NB4 (cell line): ENCODE measurements around the gene NHSL1.

Source experiments
- DNase-seq: peaks from one replicate; pipeline ENCODE4 v3.0.0; 2010; ENCODE audit warnings: low read depth
- H3K4me3 ChIP-seq: one replicate; pipeline ENCODE4 v1.5.1; 2011; ENCODE audit warnings: mild to moderate bottlenecking, low read depth, low read length, moderate library complexity
- MYC ChIP-seq: IDR thresholded peaks from 2 replicates; pipeline ENCODE4 v1.6.1; 2011; ENCODE audit warnings: low read depth, low read length
- POLR2A ChIP-seq: IDR thresholded peaks from 2 replicates; pipeline ENCODE4 v1.6.1; 2011; ENCODE audit warnings: mild to moderate bottlenecking; ENCODE audit not compliant: insufficient read length; ENCODE audit errors: extremely low read depth
- TF ChIP-seq, protein P1 (sequence below): IDR thresholded peaks from 2 replicates; pipeline ENCODE4 v1.6.1; 2011; ENCODE audit warnings: low read depth, low read length
- TF ChIP-seq, protein P2 (sequence below): IDR thresholded peaks from one replicate; pipeline ENCODE4 v1.5.1; 2012; ENCODE audit warnings: low read depth, low read length

NHSL1 gene

DNA sequence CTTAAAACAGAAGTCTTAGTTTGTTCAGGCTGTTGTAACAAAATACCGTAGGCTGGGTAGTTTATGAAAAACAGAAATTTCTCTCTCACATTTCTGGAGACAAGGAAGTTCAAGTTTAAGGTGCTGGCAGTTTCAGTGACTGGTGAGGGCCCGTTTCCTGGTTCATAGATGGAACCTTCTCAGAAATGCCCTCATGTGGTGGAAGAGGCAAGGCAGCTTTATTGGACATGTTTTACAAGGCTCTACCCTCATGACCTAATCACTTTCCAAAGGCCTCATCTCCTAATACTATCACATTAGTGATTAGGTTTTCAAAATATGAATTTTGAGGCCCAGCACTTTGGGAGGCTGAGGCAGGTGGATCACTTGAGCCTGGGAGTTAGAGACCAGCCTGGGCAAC lies 92.9 kb downstream of the NHSL1 start:
- DNase-seq: peak; percentile 44
- H3K4me3 ChIP-seq: no peak overlapping the region
- TF ChIP-seq, protein P1, sequence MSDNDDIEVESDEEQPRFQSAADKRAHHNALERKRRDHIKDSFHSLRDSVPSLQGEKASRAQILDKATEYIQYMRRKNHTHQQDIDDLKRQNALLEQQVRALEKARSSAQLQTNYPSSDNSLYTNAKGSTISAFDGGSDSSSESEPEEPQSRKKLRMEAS: no peak
- TF ChIP-seq, protein P2, sequence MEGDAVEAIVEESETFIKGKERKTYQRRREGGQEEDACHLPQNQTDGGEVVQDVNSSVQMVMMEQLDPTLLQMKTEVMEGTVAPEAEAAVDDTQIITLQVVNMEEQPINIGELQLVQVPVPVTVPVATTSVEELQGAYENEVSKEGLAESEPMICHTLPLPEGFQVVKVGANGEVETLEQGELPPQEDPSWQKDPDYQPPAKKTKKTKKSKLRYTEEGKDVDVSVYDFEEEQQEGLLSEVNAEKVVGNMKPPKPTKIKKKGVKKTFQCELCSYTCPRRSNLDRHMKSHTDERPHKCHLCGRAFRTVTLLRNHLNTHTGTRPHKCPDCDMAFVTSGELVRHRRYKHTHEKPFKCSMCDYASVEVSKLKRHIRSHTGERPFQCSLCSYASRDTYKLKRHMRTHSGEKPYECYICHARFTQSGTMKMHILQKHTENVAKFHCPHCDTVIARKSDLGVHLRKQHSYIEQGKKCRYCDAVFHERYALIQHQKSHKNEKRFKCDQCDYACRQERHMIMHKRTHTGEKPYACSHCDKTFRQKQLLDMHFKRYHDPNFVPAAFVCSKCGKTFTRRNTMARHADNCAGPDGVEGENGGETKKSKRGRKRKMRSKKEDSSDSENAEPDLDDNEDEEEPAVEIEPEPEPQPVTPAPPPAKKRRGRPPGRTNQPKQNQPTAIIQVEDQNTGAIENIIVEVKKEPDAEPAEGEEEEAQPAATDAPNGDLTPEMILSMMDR: no peak
- TF ChIP-seq MYC (no peak), POLR2A (no peak)

DNA sequence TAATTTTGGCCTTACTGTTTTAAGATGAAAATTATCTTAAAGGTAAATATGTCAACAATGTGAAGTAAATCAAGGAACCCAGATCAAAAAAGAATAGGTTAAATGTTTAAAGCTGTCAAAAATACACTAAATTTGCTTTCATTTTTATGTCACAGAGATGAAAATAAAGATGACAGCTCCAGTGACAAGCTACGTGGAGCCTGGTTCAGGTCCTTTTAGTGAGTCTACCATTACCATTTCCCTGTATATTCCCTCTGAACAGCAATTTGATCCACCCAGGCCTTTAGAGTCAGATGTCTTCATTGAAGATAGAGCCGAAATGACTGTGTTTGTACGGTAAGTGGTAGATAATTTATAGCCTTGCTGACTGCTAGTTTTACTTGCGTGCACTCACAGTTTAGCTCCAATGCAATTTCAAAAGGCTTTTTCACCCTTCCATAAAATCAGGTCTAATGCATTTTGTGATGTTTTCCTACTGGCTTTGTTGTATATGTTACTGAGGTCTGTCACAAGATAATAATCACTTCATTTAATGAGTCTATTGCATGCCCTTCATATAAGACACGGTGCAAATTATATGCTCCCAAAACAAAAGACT lies 93.4 kb downstream of the NHSL1 start:
- peak overlapping the region; percentile 18 for H3K4me3 ChIP-seq
- no peak for DNase-seq
- no peak for TF ChIP-seq MYC
- TF ChIP-seq, protein P1: no peak
- TF ChIP-seq, protein P2: no peak
- TF ChIP-seq POLR2A: no peak

DNA sequence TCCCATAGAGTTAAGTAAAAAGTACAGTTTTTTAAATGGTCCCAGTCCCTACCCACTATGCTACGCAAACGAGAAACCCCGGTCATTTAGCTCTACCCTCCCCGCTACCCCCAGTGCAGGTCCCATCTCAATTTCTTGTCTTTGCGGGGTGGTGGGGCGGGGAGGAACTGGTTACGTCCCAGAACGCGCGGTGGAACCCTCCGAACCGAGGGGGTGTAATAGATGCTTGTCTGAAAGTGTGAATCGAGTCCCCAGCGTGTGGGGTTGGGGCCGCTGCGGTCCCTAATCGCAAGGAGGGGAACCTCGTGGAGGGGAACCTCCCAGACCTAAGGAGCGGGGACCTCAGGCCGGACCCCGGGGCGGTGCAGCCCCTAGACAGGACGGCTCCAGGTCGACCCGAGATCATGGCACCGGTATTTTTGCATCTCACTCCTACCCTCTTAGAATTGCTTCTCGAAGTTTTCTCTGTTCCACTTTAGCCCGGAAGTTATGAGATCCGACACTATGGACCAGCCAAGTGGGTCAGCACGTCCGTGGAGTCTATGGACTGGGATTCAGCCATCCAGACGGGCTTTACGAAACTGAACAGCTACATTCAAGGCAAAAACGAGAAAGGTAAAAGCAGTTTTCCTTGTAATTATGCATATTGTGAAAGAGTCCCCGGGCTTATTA lies 94.5 kb downstream of the NHSL1 start:
- peak overlapping the region; percentile 69 for H3K4me3 ChIP-seq
- peak; percentile 62 for DNase-seq
- TF ChIP-seq POLR2A (no peak), MYC (no peak)
- TF ChIP-seq, protein P2: no peak
- TF ChIP-seq, protein P1: no peak

DNA sequence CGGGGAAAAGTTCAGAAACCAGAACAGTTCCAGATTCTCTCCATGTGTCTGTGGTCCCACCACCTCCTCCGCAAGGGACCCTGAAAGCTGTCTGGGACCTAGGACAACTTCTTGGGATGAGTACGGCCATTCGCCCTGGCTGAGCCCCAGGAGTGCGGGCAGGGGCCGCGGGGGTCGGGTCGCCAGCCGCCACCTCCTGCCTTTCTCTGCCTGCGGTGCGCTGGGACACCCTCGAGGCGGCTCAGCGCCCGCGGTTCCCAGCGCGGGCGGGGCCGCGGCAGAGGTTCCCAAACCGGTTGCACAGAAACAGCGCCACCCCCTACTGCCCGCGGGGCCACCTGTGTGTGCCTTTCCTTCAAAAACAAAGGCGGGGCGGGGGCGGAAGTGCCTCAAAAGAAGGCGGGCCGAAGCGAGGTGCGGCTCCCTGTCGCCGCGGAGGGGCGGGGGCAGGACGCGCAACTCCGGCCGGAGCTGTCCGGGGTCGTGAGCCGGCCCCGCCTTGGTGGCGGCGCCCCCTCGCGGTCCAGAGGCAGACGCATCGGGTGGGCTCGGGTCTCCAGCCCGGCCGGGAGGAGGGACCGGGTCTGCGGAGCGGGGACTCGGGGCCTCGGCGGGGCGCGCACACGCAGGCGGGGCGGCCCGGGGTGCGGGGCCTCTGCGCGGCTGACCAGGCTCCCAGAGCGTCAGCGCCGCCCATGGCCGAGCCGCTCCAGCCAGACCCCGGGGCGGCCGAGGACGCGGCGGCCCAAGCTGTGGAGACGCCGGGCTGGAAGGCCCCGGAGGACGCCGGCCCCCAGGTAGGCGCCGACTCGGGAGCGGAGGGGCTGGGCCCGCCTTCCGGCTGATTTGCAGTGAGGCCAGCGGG lies 95.3 kb downstream of the NHSL1 start, which contains the start of gene HEBP2:
TSS of gene HEBP2 (plus strand) at position 423 of the 865 bp plus-strand sequence. CDS start at position 696, 273 bp downstream.
- TF ChIP-seq, protein P1: peak; percentile 57
- TF ChIP-seq MYC (peak; percentile 55), POLR2A (peak; percentile 65)
- TF ChIP-seq, protein P2: peak; percentile 60
- peak within 1 kb of the TSS; percentile 83 for H3K4me3 ChIP-seq
- DNase-seq: peak; percentile 98

DNA sequence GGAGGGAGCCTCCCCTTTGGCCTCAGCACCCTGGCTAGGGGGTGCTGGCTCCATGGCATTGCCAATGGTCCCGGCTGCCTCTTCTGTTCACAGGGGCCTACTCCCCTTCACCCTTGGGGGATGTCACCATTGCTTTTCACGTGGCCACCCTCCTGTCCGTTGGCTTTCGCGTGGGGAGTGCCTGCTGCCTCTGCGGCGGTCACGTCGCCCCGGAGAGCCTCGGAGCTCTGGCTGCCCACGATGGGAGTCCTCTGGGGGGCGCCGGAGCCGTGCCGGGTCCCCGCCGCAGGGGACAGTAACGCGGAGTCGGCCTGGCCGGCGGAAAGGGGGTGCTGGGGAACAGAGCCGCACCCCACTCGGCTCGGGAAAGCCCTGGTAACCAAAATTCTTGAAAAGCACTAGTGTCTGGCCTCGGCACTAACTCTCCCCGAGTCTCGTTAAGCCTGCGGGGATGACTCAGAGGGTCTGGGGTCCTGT lies 95.9 kb downstream of the NHSL1 start:
- peak overlapping the region; percentile 83 for H3K4me3 ChIP-seq
- peak; percentile 73 for DNase-seq
- TF ChIP-seq, protein P1: peak; percentile 30
- TF ChIP-seq POLR2A: no peak
- TF ChIP-seq MYC: peak; percentile 14; the same call in 1 of the 2 replicates
- TF ChIP-seq, protein P2: peak; percentile 35
